GM12878 (cell line): Measurements from ENCODE around the gene GPR158. TPM values are rescaled to one million over a fixed set of nuclear protein-coding genes. Genes with fewer than 3 reads are reported as not detected.

Experiments used
- ATAC-seq: fragments of 200-7000 bp; cut with Tn5 transposase; 3 replicates; pipeline ENCODE4 v1.9.1; 2020; ENCODE audit warnings: mild to moderate bottlenecking, moderate library complexity
- BruUV-seq: library from RNA; stranded (reverse); fragments of 400-500 nt; replicated peaks from 2 replicates; lab custom pipeline; 2021; lab: Mats Ljungman, UMichigan
- CTCF ChIA-PET: fragments of 300-600 bp; sonication (Branson Sonifier 250); formaldehyde crosslinking; extraction: SDS; loops from one replicate; lab custom pipeline; 2021; ENCODE audit warnings: inconsistent platforms; lab: Yijun Ruan, JAX
- POLR2A ChIA-PET: fragments of 350-600 bp; formaldehyde crosslinking; extraction: SDS; loops from one replicate; lab custom pipeline; 2021; ENCODE audit warnings: inconsistent platforms; lab: Charles Lee
- RAD21 ChIA-PET: fragments of 300-600 bp; sonication (Branson Sonifier 250); formaldehyde crosslinking; loops from one replicate; lab custom pipeline; 2023; ENCODE audit warnings: antibody characterized with exemption; ENCODE audit not compliant: unreplicated experiment; lab: Charles Lee
- SMC1A ChIA-PET: fragments of 300-600 bp; sonication (Branson Sonifier 250); formaldehyde crosslinking; loops from one replicate; lab custom pipeline; 2023; ENCODE audit not compliant: unreplicated experiment, uncharacterized antibody; lab: Charles Lee
- DNase-seq: peaks from one replicate; pipeline ENCODE4 v3.0.0-alpha.2; 2011; ENCODE audit warnings: low read depth, low spot score
- FAIRE-seq: peaks from 3 replicates; lab custom pipeline; 2011; peaks lifted over from hg19 to GRCh38; lab: Jason Lieb, UNC
- H2AFZ ChIP-seq: 2 replicates; pipeline ENCODE4 v1.6.0; 2011; ENCODE audit warnings: low read depth, low read length, control low read depth; ENCODE audit not compliant: control insufficient read depth
- H3K27ac ChIP-seq: 2 replicates; pipeline ENCODE4 v1.5.1; 2011; ENCODE audit warnings: control low read depth; ENCODE audit not compliant: control insufficient read depth, insufficient read depth
- H3K27me3 ChIP-seq, 2 experiments: replicated peaks in 1 of 2; 2 replicates each; pipeline versions ENCODE4 v1.6.0 to v1.6.1; 2011; ENCODE audit warnings: low read length in 1 of 2; ENCODE audit not compliant: control insufficient read depth in 2 of 2, insufficient read depth in 2 of 2
- H3K36me3 ChIP-seq, 2 experiments: 2 replicates each; pipeline ENCODE4 v1.5.1; 2011; ENCODE audit warnings: low read length in 1 of 2; ENCODE audit not compliant: control insufficient read depth in 2 of 2, insufficient read depth in 2 of 2
- H3K4me1 ChIP-seq: 2 replicates; pipeline ENCODE4 v1.6.1; 2011; ENCODE audit warnings: mild to moderate bottlenecking, low read length, moderate library complexity, mixed read lengths; ENCODE audit not compliant: control insufficient read depth, insufficient read depth
- H3K4me2 ChIP-seq: 2 replicates; pipeline ENCODE4 v1.6.0; 2011; ENCODE audit warnings: control low read depth; ENCODE audit not compliant: control insufficient read depth, insufficient read depth
- H3K4me3 ChIP-seq: fragments of 200-600 bp; sonication (generic); 2 replicates; pipeline ENCODE4 v1.5.1; 2016
- H3K79me2 ChIP-seq: 2 replicates; pipeline ENCODE4 v1.6.0; 2011; ENCODE audit warnings: low read length; ENCODE audit not compliant: control insufficient read depth, insufficient read depth
- H3K9ac ChIP-seq: 2 replicates; pipeline ENCODE4 v1.8.0; 2011; ENCODE audit warnings: low read length, control low read depth, mixed read lengths; ENCODE audit not compliant: control insufficient read depth, insufficient read depth
- H3K9me3 ChIP-seq: replicated peaks from 3 replicates; pipeline ENCODE4 v1.5.1; 2011; ENCODE audit warnings: mild to moderate bottlenecking, low read length; ENCODE audit not compliant: control insufficient read depth, insufficient read depth
- H4K20me1 ChIP-seq: 2 replicates; pipeline ENCODE4 v1.6.0; 2011; ENCODE audit not compliant: control insufficient read depth, insufficient read depth
- ASH2L ChIP-seq: fragments of 300-600, 200-600 bp; sonication (generic); IDR thresholded peaks from 2 replicates; pipeline ENCODE4 v1.6.1; 2017; ENCODE audit warnings: low read depth, mild to moderate bottlenecking, borderline replicate concordance
- BMI1 ChIP-seq: fragments of 450-650 bp; IDR thresholded peaks from 2 replicates; pipeline ENCODE4 v1.6.1; 2016; ENCODE audit warnings: mild to moderate bottlenecking, moderate library complexity, borderline replicate concordance
- CHD1 ChIP-seq: IDR thresholded peaks from 2 replicates; pipeline ENCODE4 v1.6.1; 2012; ENCODE audit warnings: low read depth, low read length, improper control_type of control experiment
- CUX1 ChIP-seq: IDR thresholded peaks from 2 replicates; pipeline ENCODE4 v1.6.1; 2012; ENCODE audit warnings: improper control_type of control experiment, low read depth, low read length; ENCODE audit not compliant: insufficient replicate concordance
- EGR1 ChIP-seq, 2 experiments: IDR thresholded peaks; 1 replicate in 1 of 2; 2 replicates in 1 of 2; pipeline ENCODE4 v1.6.1; 2011 to 2012; ENCODE audit warnings: low read depth in 2 of 2, low read length in 2 of 2, borderline replicate concordance in 1 of 2, mild to moderate bottlenecking in 1 of 2, moderate library complexity in 1 of 2
- FOXM1 ChIP-seq: IDR thresholded peaks from 2 replicates; pipeline ENCODE4 v1.6.1; 2012; ENCODE audit warnings: low read depth, mild to moderate bottlenecking, inconsistent platforms, low read length, moderate library complexity
- GABPA ChIP-seq: IDR thresholded peaks from 2 replicates; pipeline ENCODE4 v1.6.1; 2014; ENCODE audit warnings: antibody characterized with exemption, low read depth, mild to moderate bottlenecking, inconsistent platforms
- GATAD2B ChIP-seq: fragments of 450-650 bp; conservative IDR thresholded peaks from 2 replicates; pipeline ENCODE4 v1.6.1; 2017; ENCODE audit warnings: low read depth, mild to moderate bottlenecking, moderate library complexity
- KDM1A ChIP-seq: fragments of 200-600 bp; sonication (generic); IDR thresholded peaks from 2 replicates; pipeline ENCODE4 v1.6.1; 2016; ENCODE audit warnings: borderline replicate concordance
- KLF5 ChIP-seq: fragments of 450-650 bp; IDR thresholded peaks from 2 replicates; pipeline ENCODE4 v1.6.1; 2014; ENCODE audit warnings: mild to moderate bottlenecking; ENCODE audit not compliant: partially characterized antibody
- MEF2B ChIP-seq: fragments of 450-650 bp; IDR thresholded peaks from 2 replicates; pipeline ENCODE4 v1.6.1; 2018; ENCODE audit warnings: mild to moderate bottlenecking, moderate library complexity; ENCODE audit not compliant: partially characterized antibody, poor library complexity, severe bottlenecking
- NBN ChIP-seq: fragments of 450-650 bp; IDR thresholded peaks from 2 replicates; pipeline ENCODE4 v1.6.1; 2016
- NFYB ChIP-seq: IDR thresholded peaks from 2 replicates; pipeline ENCODE4 v1.6.1; 2011; ENCODE audit warnings: low read depth, mild to moderate bottlenecking, low read length, improper control_type of control experiment, moderate library complexity; ENCODE audit not compliant: insufficient read depth
- NR2F1 ChIP-seq: fragments of 450-650 bp; conservative IDR thresholded peaks from 2 replicates; pipeline ENCODE4 v1.6.1; 2017; ENCODE audit warnings: mild to moderate bottlenecking
- PKNOX1 ChIP-seq: fragments of 450-650 bp; IDR thresholded peaks from 2 replicates; pipeline ENCODE4 v1.6.1; 2016; ENCODE audit warnings: mild to moderate bottlenecking
- POLR2A ChIP-seq: IDR thresholded peaks from 2 replicates; pipeline ENCODE4 v1.6.1; 2011; ENCODE audit warnings: low read depth, mild to moderate bottlenecking, low read length
- WGBS: methylation state at CpG from one replicate; pipeline ENCODE4 v1.1.6; 2016; ENCODE audit warnings: low lambda C conversion rate; ENCODE audit not compliant: insufficient replicate concordance, insufficient coverage; ENCODE audit errors: missing lambda C conversion rate; 5-methylcytosine and 5-hydroxymethylcytosine counted together
- in situ Hi-C: fragments of 300-500 bp; cut with MboI; formaldehyde crosslinking; loops from 9 replicates; pipeline ENCODE4 v1.14.3; 2018; ENCODE audit warnings: mixed read lengths
- intact Hi-C: fragments of 100-400 bp; cut with micrococcal nuclease; formaldehyde crosslinking; loops from one replicate; pipeline ENCODE4 v1.14.2; 2022; ENCODE audit not compliant: unreplicated experiment
- polyA plus RNA-seq, 11 experiments: library from polyadenylated mRNA; depleted of rRNA in 4 of 11; unstranded in 6 of 11; stranded (reverse) in 5 of 11; fragments of >200 nt; fragmentation: Nextera tagmentation in 4 of 11; fragmentation: Illumina TruSeq in 1 of 11; extraction: Ambion mirVana in 4 of 11; extraction: Trizol in 1 of 11; gene quantifications; 1 replicate in 1 of 11; 2 replicates in 10 of 11; pipeline versions ENCODE4 v1.2.1 to v1.2.3, GENCODE V29; 2011 to 2016; ENCODE audit warnings: inconsistent platforms in 2 of 11, missing spikeins in 2 of 11, low read depth in 1 of 11
- total RNA-seq, 4 experiments: library from RNA; depleted of rRNA in 3 of 4; stranded (reverse); fragments of >200 nt in 3 of 4; fragmentation: Illumina TruSeq in 1 of 4; extraction: Trizol in 1 of 4; gene quantifications; 2 replicates each; pipeline versions ENCODE4 v1.2.1 to v1.2.3, GENCODE V29; 2013 to 2021
- TF ChIP-seq, protein P1 (sequence below): fragments of 450-650 bp; IDR thresholded peaks from 2 replicates; pipeline ENCODE4 v1.6.1; 2017; ENCODE audit warnings: antibody characterized with exemption, mild to moderate bottlenecking, moderate library complexity

GPR158 gene
- total and polyA plus RNA-seq, 10 of the 15 experiments (the other 5 are each of a cell fraction or from before 2014, with no cell fraction given), result not detected

- no TSS peak for BruUV-seq
- no peaks in the 10 kb centered on the region for H3K27me3 ChIP-seq
- CTCF ChIA-PET, result no interaction called here
- H3K79me2 ChIP-seq, result no peaks in the 10 kb centered on the region
- SMC1A ChIA-PET, result no interaction called here
- H3K9ac ChIP-seq, result no peak overlapping the region
- no peaks in the 10 kb centered on the region for H3K4me1 ChIP-seq
- no peaks in the 10 kb centered on the region for H3K9me3 ChIP-seq
- in situ Hi-C loops, result no loop called here
- H2AFZ ChIP-seq, result no peak overlapping the region
- intact Hi-C loops, result no loop called here
- no peak overlapping the region for H3K27ac ChIP-seq
- WGBS, result 45% methylated on average over 5 of the region's 5 CpGs
- H3K36me3 ChIP-seq, result no peaks in the 10 kb centered on the region
- FAIRE-seq, result no peak
- no peak overlapping the region for H3K4me2 ChIP-seq
- TF ChIP-seq NBN, result no peak
- TF ChIP-seq MEF2B, result no peak
- TF ChIP-seq NR2F1, result no peak
- no peak for TF ChIP-seq BMI1
- TF ChIP-seq ASH2L, result no peak
- TF ChIP-seq POLR2A, result no peak
- TF ChIP-seq GABPA, result no peak
- no peak for TF ChIP-seq NFYB
- no peak for TF ChIP-seq KLF5
- TF ChIP-seq EGR1 (IDR thresholded peaks at IDR 0.05; ENCODE audit: borderline replicate concordance in 1 of 2, low read depth in 2 of 2, low read length in 2 of 2), result no peak
- TF ChIP-seq GATAD2B, result no peak
- no peak for TF ChIP-seq CHD1
- no peak for TF ChIP-seq KDM1A
- no peak for TF ChIP-seq PKNOX1
- TF ChIP-seq, protein P1, sequence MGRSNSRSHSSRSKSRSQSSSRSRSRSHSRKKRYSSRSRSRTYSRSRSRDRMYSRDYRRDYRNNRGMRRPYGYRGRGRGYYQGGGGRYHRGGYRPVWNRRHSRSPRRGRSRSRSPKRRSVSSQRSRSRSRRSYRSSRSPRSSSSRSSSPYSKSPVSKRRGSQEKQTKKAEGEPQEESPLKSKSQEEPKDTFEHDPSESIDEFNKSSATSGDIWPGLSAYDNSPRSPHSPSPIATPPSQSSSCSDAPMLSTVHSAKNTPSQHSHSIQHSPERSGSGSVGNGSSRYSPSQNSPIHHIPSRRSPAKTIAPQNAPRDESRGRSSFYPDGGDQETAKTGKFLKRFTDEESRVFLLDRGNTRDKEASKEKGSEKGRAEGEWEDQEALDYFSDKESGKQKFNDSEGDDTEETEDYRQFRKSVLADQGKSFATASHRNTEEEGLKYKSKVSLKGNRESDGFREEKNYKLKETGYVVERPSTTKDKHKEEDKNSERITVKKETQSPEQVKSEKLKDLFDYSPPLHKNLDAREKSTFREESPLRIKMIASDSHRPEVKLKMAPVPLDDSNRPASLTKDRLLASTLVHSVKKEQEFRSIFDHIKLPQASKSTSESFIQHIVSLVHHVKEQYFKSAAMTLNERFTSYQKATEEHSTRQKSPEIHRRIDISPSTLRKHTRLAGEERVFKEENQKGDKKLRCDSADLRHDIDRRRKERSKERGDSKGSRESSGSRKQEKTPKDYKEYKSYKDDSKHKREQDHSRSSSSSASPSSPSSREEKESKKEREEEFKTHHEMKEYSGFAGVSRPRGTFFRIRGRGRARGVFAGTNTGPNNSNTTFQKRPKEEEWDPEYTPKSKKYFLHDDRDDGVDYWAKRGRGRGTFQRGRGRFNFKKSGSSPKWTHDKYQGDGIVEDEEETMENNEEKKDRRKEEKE, result no peak
- no peak for TF ChIP-seq CUX1
- TF ChIP-seq FOXM1, result no peak
- no peak overlapping the region for H3K4me3 ChIP-seq
- DNase-seq, result no peak
- H4K20me1 ChIP-seq, result no peaks in the 10 kb centered on the region
- POLR2A ChIA-PET, result no interaction called here
- RAD21 ChIA-PET, result no interaction called here
- ATAC-seq, result no peak
Observed at GRCh38 chr10:25632802-25633201, 458.0 kb downstream of the GPR158 start.
